HG03469 (cell line): ENCODE measurements around the gene ASPSCR1.

Source experiments
- ATAC-seq: cut with Tn5 transposase; IDR thresholded peaks from one replicate; pipeline ENCODE4 v1.9.1; 2021; ENCODE audit warnings: mild to moderate bottlenecking, moderate library complexity, moderate number of reproducible peaks; ENCODE audit not compliant: unreplicated experiment

The ASPSCR1 gene

GRCh38 chr17:82053130-82053529 lies 75.7 kb downstream of the ASPSCR1 start:
- no peak for ATAC-seq

GRCh38 chr17:82053556-82054263 lies 76.3 kb downstream of the ASPSCR1 start:
- no peak for ATAC-seq

- ATAC-seq = no peak
Measured at GRCh38 chr17:82054351-82055022, 77.1 kb downstream of the ASPSCR1 start.

GRCh38 chr17:82055023-82055964 lies 77.9 kb downstream of the ASPSCR1 start:
- ATAC-seq = no peak

GRCh38 chr17:82055965-82056728 lies 78.7 kb downstream of the ASPSCR1 start:
- no peak for ATAC-seq

GRCh38 chr17:82056729-82057621 lies 79.5 kb downstream of the ASPSCR1 start:
- ATAC-seq = no peak

GRCh38 chr17:82058230-82058854 lies 80.9 kb downstream of the ASPSCR1 start:
- no peak for ATAC-seq

GRCh38 chr17:82058855-82059249 lies 81.4 kb downstream of the ASPSCR1 start:
- ATAC-seq = no peak

- no peak for ATAC-seq
Measured at GRCh38 chr17:82059272-82060000, 82.0 kb downstream of the ASPSCR1 start.

GRCh38 chr17:82060001-82060380 lies 82.6 kb downstream of the ASPSCR1 start:
- no peak for ATAC-seq

GRCh38 chr17:82060614-82061013 lies 83.2 kb downstream of the ASPSCR1 start:
- no peak for ATAC-seq

- ATAC-seq = no peak
Measured at GRCh38 chr17:82061047-82061925, 83.9 kb downstream of the ASPSCR1 start.

GRCh38 chr17:82062076-82062983 lies 84.9 kb downstream of the ASPSCR1 start:
- no peak for ATAC-seq

GRCh38 chr17:82062984-82063368 lies 85.5 kb downstream of the ASPSCR1 start:
- ATAC-seq = no peak

- ATAC-seq = no peak
Measured at GRCh38 chr17:82063424-82064415, 86.3 kb downstream of the ASPSCR1 start.
